Mucosa of descending colon (tissue), 3 donors: Measurements from ENCODE around the gene NT5DC1. TPM values are rescaled to one million over a fixed set of nuclear protein-coding genes. Genes with fewer than 3 reads are reported as not detected.

Experiments used
- ATAC-seq: fragments of 200-7000 bp; cut with Tn5 transposase; one replicate; pipeline ENCODE4 v1.9.1; 2020; ENCODE audit warnings: mild to moderate bottlenecking, moderate library complexity
- DNase-seq, 3 donors: peaks; one replicate each; pipeline ENCODE4 v3.0.0-alpha.2; 2020
- H3K36me3 ChIP-seq: fragments of 200-600 bp; one replicate; pipeline ENCODE4 v1.8.0; 2021; ENCODE audit warnings: low read depth, mild to moderate bottlenecking
- H3K4me1 ChIP-seq: fragments of 200-600 bp; one replicate; pipeline ENCODE4 v1.8.0; 2021; ENCODE audit warnings: low read depth, mild to moderate bottlenecking
- H3K4me3 ChIP-seq: fragments of 200-600 bp; one replicate; pipeline ENCODE4 v1.8.0; 2021; ENCODE audit warnings: mild to moderate bottlenecking
- H3K9me3 ChIP-seq: fragments of 200-600 bp; one replicate; pipeline ENCODE4 v1.8.0; 2021; ENCODE audit warnings: mild to moderate bottlenecking
- intact Hi-C, 2 donors: fragments of 100-400 bp; cut with DNase I in 1 of 2; cut with micrococcal nuclease in 1 of 2; formaldehyde crosslinking; loops; one replicate each; pipeline versions ENCODE4 v1.11.0 to v1.11.1; 2022; cut with DNase I, micrococcal nuclease
- long read RNA-seq, 2 donors: library from polyadenylated mRNA; unstranded; transcript quantifications; one replicate each; pipeline ENCODE4 v2.0.0, GENCODE V29; 2019 to 2021
- total RNA-seq, 3 donors: library from RNA; stranded (reverse); fragmentation: NEBNext Ultra II Directional in 2 of 3; extraction: Animal tissue kit (Norgen Biotek cat#: 25700) in 2 of 3; gene quantifications; one replicate each; pipeline versions ENCODE4 v1.2.1 to v1.2.4, GENCODE V29; 2021 to 2023
- TF ChIP-seq, protein P1 (sequence below): fragments of 200-600 bp; IDR thresholded peaks from one replicate; pipeline ENCODE4 v1.8.0; 2022; ENCODE audit warnings: antibody characterized with exemption, mild to moderate bottlenecking
- donor health status: DM: no; HTN: no; CAD: no; lungs with moderate emphysema.
- donor health status: DM: no; HTN: no; CAD: no.
- donor health status: DM: no; HTN: yes; CAD: no.

Gene NT5DC1
- total RNA-seq, result 10 to 100 TPM; 32.6 to 49.6 (median 43.2) TPM
- long read RNA-seq, donor 1, full-length matches to known transcripts, result 25 of 28 reads
- long read RNA-seq, donor 1, partial matches to known transcripts, result 3 of 28 reads
- long read RNA-seq, donor 1, other reads (novel, unspliced or antisense), result 0 of 28 reads
- long read RNA-seq, donor 2, full-length matches to known transcripts, result 19 of 22 reads
- long read RNA-seq, donor 2, partial matches to known transcripts, result 0 of 22 reads
- long read RNA-seq, donor 2, other reads (novel, unspliced or antisense), result 3 of 22 reads

DNA sequence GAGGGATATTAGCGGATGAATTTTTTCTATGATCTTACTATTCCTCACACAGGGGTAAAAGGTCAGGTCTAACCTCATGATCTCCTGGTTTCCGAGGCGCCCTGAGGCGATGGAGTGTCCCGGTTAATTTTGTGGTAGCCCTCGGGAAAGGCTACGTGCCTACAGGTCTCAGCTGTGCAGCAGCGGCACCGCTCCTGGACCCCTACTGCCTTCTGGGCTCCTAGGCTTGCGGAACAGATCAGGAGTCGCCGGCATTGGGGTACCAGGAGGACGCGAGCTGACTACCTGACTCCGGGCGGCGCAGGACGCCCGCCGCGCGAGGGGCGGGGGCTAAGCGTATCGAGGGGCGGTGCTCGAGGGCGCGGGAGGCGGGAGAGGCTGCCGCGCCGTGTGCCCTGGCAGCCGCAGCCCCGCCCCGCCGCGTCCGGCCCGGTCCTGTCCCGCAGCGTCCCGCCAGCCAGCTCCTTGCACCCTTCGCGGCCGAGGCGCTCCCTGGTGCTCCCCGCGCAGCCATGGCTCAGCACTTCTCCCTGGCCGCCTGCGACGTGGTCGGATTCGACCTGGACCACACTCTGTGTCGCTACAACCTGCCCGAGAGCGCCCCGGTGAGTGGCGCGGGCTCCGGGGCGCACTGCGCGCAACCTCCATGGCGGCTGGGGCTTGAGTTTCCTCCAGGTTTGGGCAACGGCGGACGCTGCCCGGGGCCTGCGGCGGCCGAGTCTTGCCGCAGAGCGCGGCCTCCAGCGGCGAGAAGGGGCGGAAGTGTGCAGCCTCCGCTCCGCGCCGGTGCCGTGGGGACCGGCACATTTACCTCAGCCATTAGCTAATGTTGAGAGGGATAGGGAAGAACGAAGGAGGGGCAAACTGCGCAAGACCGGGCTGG, at the start of gene NT5DC1:
Gene NT5DC1 (plus strand): TSS at position 435 of the 883 bp plus-strand sequence. CDS start 78 bp downstream, at position 513.
- peaks cover 25% of the 10 kb centered on the region for H3K4me1 ChIP-seq
- intact Hi-C loops, result no loop called here

DNA sequence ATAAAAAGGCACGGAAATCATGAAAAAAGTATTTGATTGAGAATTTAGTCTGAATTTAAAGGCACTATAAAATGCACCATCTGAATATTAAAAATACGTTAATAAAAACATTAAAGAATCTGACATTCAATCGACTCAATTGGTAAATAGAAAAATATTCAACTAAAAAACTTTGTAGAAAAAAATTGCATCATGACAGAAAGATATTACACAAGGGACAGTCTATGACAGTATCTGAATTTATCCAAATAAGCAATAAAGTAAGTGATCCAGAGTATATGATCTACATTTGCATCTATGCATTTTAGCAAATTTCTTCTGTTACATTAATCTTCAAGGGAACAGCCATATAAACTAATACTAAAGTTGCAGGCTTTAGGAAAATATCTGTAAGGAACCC, 49.4 kb upstream of the NT5DC1 start:
- Histone ChIP-seq H3K36me3 (no peaks in the 10 kb centered on the region), H3K4me3 (no peak overlapping the region), H3K4me1 (peaks cover 12% of the 10 kb centered on the region), H3K9me3 (no peaks in the 10 kb centered on the region)
- TF ChIP-seq, protein P1, sequence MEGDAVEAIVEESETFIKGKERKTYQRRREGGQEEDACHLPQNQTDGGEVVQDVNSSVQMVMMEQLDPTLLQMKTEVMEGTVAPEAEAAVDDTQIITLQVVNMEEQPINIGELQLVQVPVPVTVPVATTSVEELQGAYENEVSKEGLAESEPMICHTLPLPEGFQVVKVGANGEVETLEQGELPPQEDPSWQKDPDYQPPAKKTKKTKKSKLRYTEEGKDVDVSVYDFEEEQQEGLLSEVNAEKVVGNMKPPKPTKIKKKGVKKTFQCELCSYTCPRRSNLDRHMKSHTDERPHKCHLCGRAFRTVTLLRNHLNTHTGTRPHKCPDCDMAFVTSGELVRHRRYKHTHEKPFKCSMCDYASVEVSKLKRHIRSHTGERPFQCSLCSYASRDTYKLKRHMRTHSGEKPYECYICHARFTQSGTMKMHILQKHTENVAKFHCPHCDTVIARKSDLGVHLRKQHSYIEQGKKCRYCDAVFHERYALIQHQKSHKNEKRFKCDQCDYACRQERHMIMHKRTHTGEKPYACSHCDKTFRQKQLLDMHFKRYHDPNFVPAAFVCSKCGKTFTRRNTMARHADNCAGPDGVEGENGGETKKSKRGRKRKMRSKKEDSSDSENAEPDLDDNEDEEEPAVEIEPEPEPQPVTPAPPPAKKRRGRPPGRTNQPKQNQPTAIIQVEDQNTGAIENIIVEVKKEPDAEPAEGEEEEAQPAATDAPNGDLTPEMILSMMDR, result no peak
- intact Hi-C loops, result no loop called here
- ATAC-seq, result no peak
- no peak for DNase-seq

More for the DNA sequence above, at the start of gene NT5DC1:
- H3K36me3 ChIP-seq, result no peaks in the 10 kb centered on the region
- TF ChIP-seq, protein P1, result peak; percentile 9
- DNase-seq (peak; percentile 90 to 94 (median 92)), ATAC-seq (peak; percentile 97)
- H3K9me3 ChIP-seq, result peaks cover 7% of the 10 kb centered on the region
- H3K4me3 ChIP-seq, result peak within 1 kb of the TSS; percentile 62

DNA sequence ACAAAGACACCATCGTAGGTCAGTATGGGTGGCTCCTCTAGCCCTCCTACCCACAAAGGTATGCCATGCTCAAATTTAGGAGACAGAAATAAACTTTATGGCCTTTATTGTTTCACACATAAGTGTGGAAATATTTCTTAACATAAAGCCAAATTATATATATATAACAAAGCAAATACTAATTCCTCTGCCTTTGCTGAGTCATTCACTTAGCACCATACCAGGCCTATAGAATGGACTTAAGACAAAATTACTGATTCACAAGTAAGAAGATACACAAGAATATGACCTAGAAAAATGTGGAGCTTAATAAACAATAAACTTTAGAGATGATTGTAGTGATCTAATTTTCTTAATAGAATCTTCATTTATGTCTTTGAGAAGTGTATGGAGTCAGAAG, 45.1 kb upstream of the NT5DC1 start:
- TF ChIP-seq, protein P1, result no peak
- Histone ChIP-seq H3K4me1 (peaks cover 9% of the 10 kb centered on the region), H3K9me3 (no peaks in the 10 kb centered on the region), H3K4me3 (no peak overlapping the region), H3K36me3 (no peaks in the 10 kb centered on the region)
- ATAC-seq, result no peak
- intact Hi-C loops, result no loop called here
- DNase-seq, result no peak

DNA sequence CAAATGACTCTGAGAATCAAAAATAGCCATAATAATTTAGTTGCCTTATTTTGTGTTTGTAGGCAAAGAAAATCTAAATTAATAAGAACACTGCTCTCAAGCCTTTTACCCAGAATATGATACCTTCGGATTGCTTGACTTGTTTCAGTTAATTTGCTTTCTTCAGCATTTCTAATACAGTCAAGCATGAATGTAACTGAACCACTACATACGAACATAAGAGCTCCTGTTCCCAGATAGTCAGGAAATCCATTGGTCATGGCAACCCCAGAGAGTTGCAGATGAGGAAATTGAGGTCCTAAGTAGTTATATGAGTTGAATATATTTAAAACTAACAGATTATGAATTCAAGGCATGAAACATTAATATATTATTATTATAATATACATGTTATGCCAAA, 42.9 kb upstream of the NT5DC1 start:
- H3K9me3 ChIP-seq, result no peaks in the 10 kb centered on the region
- H3K4me1 ChIP-seq, result peaks cover 9% of the 10 kb centered on the region
- H3K4me3 ChIP-seq, result no peak overlapping the region
- no peaks in the 10 kb centered on the region for H3K36me3 ChIP-seq
- intact Hi-C loops, result no loop called here
- DNase-seq, result no peak
- TF ChIP-seq, protein P1, result no peak
- no peak for ATAC-seq

DNA sequence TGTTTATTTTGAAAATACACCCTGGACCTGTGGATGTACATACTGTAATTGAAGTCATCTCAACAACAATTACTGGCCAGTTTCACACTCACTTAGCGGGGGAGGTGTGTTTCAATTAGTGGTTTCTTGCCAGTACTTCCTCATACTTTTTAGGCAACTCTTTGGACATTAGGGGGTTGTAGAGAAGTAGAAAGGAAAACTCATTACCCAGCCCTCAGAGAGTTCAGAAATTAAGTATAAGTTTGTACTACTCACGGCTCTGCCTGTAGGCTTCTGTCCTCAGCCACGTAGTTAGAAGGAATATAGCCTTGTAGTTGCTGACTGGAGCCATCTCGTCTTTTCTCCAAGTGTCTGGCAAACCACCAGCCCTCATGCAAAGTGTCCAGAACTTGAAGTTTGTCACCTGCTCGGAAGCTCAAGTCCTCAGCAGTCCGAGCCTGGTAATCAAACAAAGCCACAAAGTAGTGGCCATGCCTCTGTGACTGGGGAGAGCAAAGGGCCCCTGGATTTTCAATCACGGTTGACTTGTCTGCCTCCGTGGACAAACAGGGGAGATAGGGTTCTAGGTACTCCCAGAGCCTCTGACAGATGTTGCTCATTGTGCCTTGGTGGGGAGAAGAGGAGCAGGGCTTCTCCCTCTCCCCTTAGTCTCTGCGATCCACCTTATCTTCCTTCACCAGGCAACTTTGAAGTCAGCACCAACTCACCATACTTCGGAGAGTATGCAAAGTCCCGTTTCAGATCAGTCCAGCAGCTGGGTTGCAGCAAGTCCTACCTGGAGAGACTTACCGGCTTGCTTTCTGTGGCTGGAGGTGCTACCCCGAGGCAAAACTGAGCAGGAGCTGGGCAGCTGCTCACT, 40.7 kb upstream of the NT5DC1 start:
- Histone ChIP-seq H3K4me3 (peak overlapping the region; percentile 18), H3K9me3 (no peaks in the 10 kb centered on the region), H3K4me1 (no peaks in the 10 kb centered on the region), H3K36me3 (no peaks in the 10 kb centered on the region)
- TF ChIP-seq, protein P1, result no peak
- ATAC-seq, result peak; percentile 65
- peak; percentile 43 to 60 (median 46) for DNase-seq
- intact Hi-C loops, result loop anchor here in 1 of 2 donors (5.0 kb wide), 1 partner anchor 48 kb away; no protein-coding TSS in a partner anchor
